Neural cell (in vitro differentiated cells): ENCODE results near the gene RNLS. TPM values are rescaled to one million over a fixed set of nuclear protein-coding genes. Genes with fewer than 3 reads are reported as not detected.

Experiments
- H2AFZ ChIP-seq: fragments of 200-600, 300-800 bp; sonication (generic), shearing (Covaris generic); 2 replicates; pipeline ENCODE4 v1.6.0; 2014; ENCODE audit warnings: low read depth, mild to moderate bottlenecking, antibody characterized with exemption, low read length, moderate library complexity
- H3F3A ChIP-seq: fragments of 200-600 bp; shearing (Covaris generic); 2 replicates; pipeline ENCODE4 v1.6.1; 2016; ENCODE audit warnings: mild to moderate bottlenecking, moderate library complexity, mixed read lengths, antibody characterized with exemption, low read length; ENCODE audit not compliant: insufficient read depth, poor library complexity, severe bottlenecking
- H3K27ac ChIP-seq: fragments of 200-600, 300-800 bp; sonication (generic), shearing (Covaris generic); 2 replicates; pipeline ENCODE4 v1.5.1; 2014; ENCODE audit warnings: mild to moderate bottlenecking, low read length, moderate library complexity
- H3K27me3 ChIP-seq: fragments of 300-800, 200-600 bp; sonication (generic), shearing (Covaris generic); 2 replicates; pipeline ENCODE4 v1.6.0; 2014; ENCODE audit warnings: mild to moderate bottlenecking, low read depth, low read length, moderate library complexity; ENCODE audit not compliant: insufficient read depth
- H3K36me3 ChIP-seq: fragments of 300-800, 200-600 bp; sonication (generic), shearing (Covaris generic); 2 replicates; pipeline ENCODE4 v1.5.1; 2014; ENCODE audit warnings: mild to moderate bottlenecking, antibody characterized with exemption, low read length, moderate library complexity; ENCODE audit not compliant: insufficient read depth
- H3K4me2 ChIP-seq: fragments of 300-800, 200-600 bp; sonication (generic), shearing (Covaris generic); 2 replicates; pipeline ENCODE4 v1.6.0; 2014; ENCODE audit warnings: mild to moderate bottlenecking, low read length
- H3K4me3 ChIP-seq: fragments of 300-800, 200-600 bp; sonication (generic), shearing (Covaris generic); 2 replicates; pipeline ENCODE4 v1.5.1; 2014; ENCODE audit warnings: mild to moderate bottlenecking, low read length, moderate library complexity
- H3K79me2 ChIP-seq: fragments of 200-600 bp; shearing (Covaris generic); replicated peaks from 2 replicates; pipeline ENCODE4 v1.6.0; 2014; ENCODE audit warnings: mild to moderate bottlenecking, low read length, moderate library complexity; ENCODE audit not compliant: insufficient read depth
- H3K9ac ChIP-seq: fragments of 300-800, 200-600 bp; sonication (generic), shearing (Covaris generic); 2 replicates; pipeline ENCODE4 v1.6.1; 2016; ENCODE audit warnings: mild to moderate bottlenecking, low read length, mixed read lengths
- H3K9me2 ChIP-seq: fragments of 200-600 bp; shearing (Covaris generic); 2 replicates; pipeline ENCODE4 v1.6.1; 2016; ENCODE audit warnings: mild to moderate bottlenecking, low read length, mixed read lengths; ENCODE audit not compliant: insufficient read depth
- H3K9me3 ChIP-seq: fragments of 200-600, 300-800 bp; sonication (generic), shearing (Covaris generic); 2 replicates; pipeline ENCODE4 v1.6.1; 2016; ENCODE audit warnings: mild to moderate bottlenecking, mixed run types, low read length, moderate library complexity, mixed read lengths
- H4K20me1 ChIP-seq: fragments of 200-600 bp; shearing (Covaris generic); 2 replicates; pipeline ENCODE4 v1.6.1; 2016; ENCODE audit warnings: mild to moderate bottlenecking, mixed run types; ENCODE audit not compliant: insufficient read depth
- CTCF ChIP-seq: fragments of 450-650 bp; IDR thresholded peaks from 2 replicates; pipeline ENCODE4 v1.5.1; 2014; ENCODE audit warnings: antibody characterized with exemption, mild to moderate bottlenecking, moderate library complexity; ENCODE audit not compliant: poor library complexity, severe bottlenecking
- EP300 ChIP-seq: fragments of 450-650 bp; conservative IDR thresholded peaks from 2 replicates; pipeline ENCODE4 v1.6.1; 2014; ENCODE audit warnings: antibody characterized with exemption, mild to moderate bottlenecking, moderate library complexity; ENCODE audit not compliant: poor library complexity, severe bottlenecking
- EZH2 ChIP-seq: fragments of 200-600, 300-800 bp; shearing (Covaris generic), sonication (generic); IDR thresholded peaks from 2 replicates; pipeline ENCODE4 v1.6.1; 2014; ENCODE audit warnings: antibody characterized with exemption, low read length, borderline replicate concordance, mild to moderate bottlenecking; ENCODE audit not compliant: insufficient read depth, poor library complexity, severe bottlenecking
- MXI1 ChIP-seq: fragments of 450-650 bp; conservative IDR thresholded peaks from 2 replicates; pipeline ENCODE4 v1.6.1; 2014; ENCODE audit warnings: antibody characterized with exemption, mild to moderate bottlenecking; ENCODE audit not compliant: poor library complexity, severe bottlenecking
- POLR2AphosphoS5 ChIP-seq: IDR thresholded peaks from 2 replicates; pipeline ENCODE4 v1.6.1; 2012
- RAD21 ChIP-seq: fragments of 450-650 bp; conservative IDR thresholded peaks from 2 replicates; pipeline ENCODE4 v1.6.1; 2014; ENCODE audit warnings: antibody characterized with exemption, mild to moderate bottlenecking, moderate library complexity
- REST ChIP-seq: IDR thresholded peaks from 2 replicates; pipeline ENCODE4 v1.6.1; 2012; ENCODE audit warnings: borderline replicate concordance
- SMC3 ChIP-seq: fragments of 450-650 bp; conservative IDR thresholded peaks from 2 replicates; pipeline ENCODE4 v1.6.1; 2014; ENCODE audit warnings: antibody characterized with exemption, mild to moderate bottlenecking, moderate library complexity; ENCODE audit not compliant: poor library complexity
- TAF1 ChIP-seq: IDR thresholded peaks from 2 replicates; pipeline ENCODE4 v1.6.1; 2012; ENCODE audit warnings: low read depth
- polyA plus RNA-seq: library from polyadenylated mRNA; depleted of rRNA; stranded (reverse); fragments of >200 nt; gene quantifications from 2 replicates; pipeline ENCODE4 v1.2.3, GENCODE V29; 2014

The RNLS gene
- polyA plus RNA-seq, 1 donor from 2014 or later = 0.20 TPM

- no peaks in the 10 kb centered on the region for H3F3A ChIP-seq
- H3K4me2 ChIP-seq = no peak overlapping the region
- no peaks in the 10 kb centered on the region for H3K27me3 ChIP-seq
- no peak overlapping the region for H2AFZ ChIP-seq
- H3K27ac ChIP-seq = no peak overlapping the region
- H3K4me3 ChIP-seq = no peak overlapping the region
- no peaks in the 10 kb centered on the region for H3K36me3 ChIP-seq
- no peaks in the 10 kb centered on the region for H3K9me3 ChIP-seq
- H3K9ac ChIP-seq = no peak overlapping the region
- H3K9me2 ChIP-seq = no peaks in the 10 kb centered on the region
- TF ChIP-seq RAD21 = no peak
- TF ChIP-seq REST = no peak
- no peak for TF ChIP-seq SMC3
- no peak for TF ChIP-seq TAF1
- no peak for TF ChIP-seq CTCF
- no peak for TF ChIP-seq EP300
- TF ChIP-seq MXI1 = no peak
- TF ChIP-seq POLR2AphosphoS5 = no peak
- TF ChIP-seq EZH2 = no peak
- no peaks in the 10 kb centered on the region for H4K20me1 ChIP-seq
- H3K79me2 ChIP-seq = no peaks in the 10 kb centered on the region
Measured at GRCh38 chr10:88319960-88320517, 263.1 kb downstream of the RNLS start.

DNA sequence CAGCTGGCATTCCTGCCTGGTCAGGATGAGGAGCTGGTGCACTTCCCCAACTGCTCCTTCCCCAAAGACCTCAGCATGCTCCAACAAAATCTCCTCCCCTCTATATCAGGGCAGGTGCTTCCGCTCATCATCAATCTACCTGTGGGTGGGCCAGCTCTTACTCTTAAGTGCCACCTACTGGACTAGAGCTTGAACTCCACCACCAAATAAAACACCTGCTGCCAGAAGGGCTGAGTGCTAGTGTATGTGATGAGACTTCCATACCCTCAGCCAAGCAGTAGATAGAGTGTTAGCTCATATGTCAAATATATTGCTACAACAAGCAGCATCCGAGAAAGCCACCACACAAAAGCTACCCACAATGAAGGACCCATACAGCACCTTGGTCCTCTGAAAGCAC, 264.3 kb downstream of the RNLS start:
- no peaks in the 10 kb centered on the region for H3K27me3 ChIP-seq
- no peaks in the 10 kb centered on the region for H4K20me1 ChIP-seq
- H3K9ac ChIP-seq = no peak overlapping the region
- peak; percentile 33 for TF ChIP-seq RAD21
- no peak for TF ChIP-seq MXI1
- no peak for TF ChIP-seq EP300
- TF ChIP-seq CTCF = no peak
- no peak for TF ChIP-seq EZH2
- H3K4me2 ChIP-seq = no peak overlapping the region
- no peaks in the 10 kb centered on the region for H3F3A ChIP-seq
- H3K9me2 ChIP-seq = no peaks in the 10 kb centered on the region
- H2AFZ ChIP-seq = no peak overlapping the region
- H3K79me2 ChIP-seq = no peaks in the 10 kb centered on the region
- no peak overlapping the region for H3K27ac ChIP-seq
- no peaks in the 10 kb centered on the region for H3K9me3 ChIP-seq
- no peaks in the 10 kb centered on the region for H3K36me3 ChIP-seq
- no peak overlapping the region for H3K4me3 ChIP-seq
